ENCODE measurements around the gene SPPL2B. TPM values are rescaled to one million over a fixed set of nuclear protein-coding genes. Genes with fewer than 3 reads are reported as not detected.

SPPL2B gene
- polyA plus RNA-seq, 1 of the 3 experiments (the other 2 are of a cell fraction), result 58.1 TPM

DNA sequence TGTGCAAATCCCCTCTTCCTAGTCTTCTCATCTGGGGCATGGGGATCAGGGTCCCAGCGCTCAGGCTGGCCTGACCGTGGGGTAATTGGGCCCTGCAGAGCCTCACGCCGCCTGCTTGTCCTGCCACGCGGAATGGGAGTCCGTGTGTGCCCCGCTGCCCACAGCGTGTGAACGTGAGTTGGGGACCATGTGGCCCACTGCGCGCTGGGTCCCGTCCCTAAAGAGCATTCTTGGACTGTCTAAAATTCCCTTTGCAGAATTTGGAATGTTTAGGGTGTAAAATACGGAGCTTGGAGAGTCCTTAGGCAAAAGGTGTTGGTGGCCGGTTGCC is 34.5 kb downstream of the SPPL2B start:
- POLR2A ChIA-PET, result no interaction called here
- 82% methylated on average over 10 of the region's 15 CpGs for WGBS (ENCODE audit: low lambda C conversion rate)
- H3K79me2 ChIP-seq (ENCODE audit: insufficient read depth), result no peaks in the 10 kb centered on the region
- H3K27me3 ChIP-seq (ENCODE audit: insufficient read depth), result peaks cover 21% of the 10 kb centered on the region
- H3K4me3 ChIP-seq (ENCODE audit: low read depth in 2 of 2, low read length in 1 of 2), result no peak overlapping the region
- TF ChIP-seq EP300 (IDR thresholded peaks at IDR 0.05; ENCODE audit: borderline replicate concordance in 1 of 2, low read depth in 1 of 2, low read length in 1 of 2) (no peak), YY1 (IDR thresholded peaks at IDR 0.05; ENCODE audit: low read depth) (no peak), RCOR1 (IDR thresholded peaks at IDR 0.05; ENCODE audit: low read length) (no peak), CHD2 (IDR thresholded peaks at IDR 0.05; ENCODE audit: low read length, partially characterized antibody) (no peak), RAD21 (IDR thresholded peaks at IDR 0.05; ENCODE audit: low read length) (no peak), JUND (IDR thresholded peaks at IDR 0.05) (no peak), RXRA (IDR thresholded peaks at IDR 0.05; ENCODE audit: borderline replicate concordance, low read depth) (no peak), ELF1 (IDR thresholded peaks at IDR 0.05) (no peak), NRF1 (IDR thresholded peaks at IDR 0.05; ENCODE audit: low read depth, low read length) (no peak)
- CTCF ChIA-PET, result interaction anchor here (0.5 to 1.0 kb wide), 3 partner anchors 29 to 424 kb away, joined by 3 to 5 read pairs (median 3); no protein-coding TSS in a partner anchor
- no peaks in the 10 kb centered on the region for H3K9me2 ChIP-seq
- no peaks in the 10 kb centered on the region for H3K36me3 ChIP-seq (replicated peaks in 1 of 2; ENCODE audit: control insufficient read depth in 1 of 2, insufficient read depth in 2 of 2, low read length in 1 of 2)
- H3K9ac ChIP-seq, result no peak overlapping the region
- no peaks in the 10 kb centered on the region for H4K20me1 ChIP-seq (ENCODE audit: insufficient read depth)
- H3K4me2 ChIP-seq, result no peak overlapping the region
- DNase-seq, result no peak
- no peaks in the 10 kb centered on the region for H3F3A ChIP-seq (replicated peaks; ENCODE audit: insufficient read depth)
- no peaks in the 10 kb centered on the region for H3K4me1 ChIP-seq (ENCODE audit: control insufficient read depth in 1 of 2, insufficient read depth in 2 of 2, low read depth in 1 of 2, low read length in 1 of 2)
- no peak overlapping the region for H3K27ac ChIP-seq (ENCODE audit: low read depth in 2 of 2, low read length in 1 of 2)
- no peak overlapping the region for H2AFZ ChIP-seq (ENCODE audit: low read depth)
- no peaks in the 10 kb centered on the region for H3K9me3 ChIP-seq

- no peak overlapping the region for H3K27ac ChIP-seq (ENCODE audit: low read depth in 2 of 2, low read length in 1 of 2)
- H3K4me3 ChIP-seq (ENCODE audit: low read depth in 2 of 2, low read length in 1 of 2), result no peak overlapping the region
- TF ChIP-seq SIN3A (IDR thresholded peaks at IDR 0.05; ENCODE audit: borderline replicate concordance, low read depth, low read length) (no peak), GATA2 (CRISPR knock-in tag; IDR thresholded peaks at IDR 0.05) (no peak), RAD21 (IDR thresholded peaks at IDR 0.05; ENCODE audit: low read length) (no peak), MXI1 (IDR thresholded peaks at IDR 0.05; ENCODE audit: low read depth, low read length) (no peak), MEF2A (IDR thresholded peaks at IDR 0.05; ENCODE audit: borderline replicate concordance, low read depth) (no peak), TCF12 (IDR thresholded peaks at IDR 0.05) (no peak)
- H2AFZ ChIP-seq (ENCODE audit: low read depth), result no peak overlapping the region
- 74% methylated on average over 17 of the region's 17 CpGs for WGBS (ENCODE audit: low lambda C conversion rate)
- no peaks in the 10 kb centered on the region for H3K9me3 ChIP-seq
- no peak overlapping the region for H3K9ac ChIP-seq
- CTCF ChIA-PET, result interaction anchor here (0.6 to 1.0 kb wide), 2 partner anchors 29 to 60 kb away, joined by 3 to 5 read pairs; no protein-coding TSS in a partner anchor
- no peaks in the 10 kb centered on the region for H3K36me3 ChIP-seq (replicated peaks in 1 of 2; ENCODE audit: control insufficient read depth in 1 of 2, insufficient read depth in 2 of 2, low read length in 1 of 2)
- H3K4me2 ChIP-seq, result no peak overlapping the region
- POLR2A ChIA-PET, result no interaction called here
- no peaks in the 10 kb centered on the region for H3F3A ChIP-seq (replicated peaks; ENCODE audit: insufficient read depth)
- H3K79me2 ChIP-seq (ENCODE audit: insufficient read depth), result no peaks in the 10 kb centered on the region
- H3K4me1 ChIP-seq (ENCODE audit: control insufficient read depth in 1 of 2, insufficient read depth in 2 of 2, low read depth in 1 of 2, low read length in 1 of 2), result no peaks in the 10 kb centered on the region
- H3K9me2 ChIP-seq, result no peaks in the 10 kb centered on the region
- H4K20me1 ChIP-seq (ENCODE audit: insufficient read depth), result no peaks in the 10 kb centered on the region
- peaks cover 21% of the 10 kb centered on the region for H3K27me3 ChIP-seq (ENCODE audit: insufficient read depth)
- peak; percentile 30 for DNase-seq
Measured at GRCh38 chr19:2363419-2363818, 34.9 kb downstream of the SPPL2B start.
